HepG2 (cell line): ENCODE results near the gene JPH4. TPM values are rescaled to one million over a fixed set of nuclear protein-coding genes. Genes with fewer than 3 reads are reported as not detected.

Source experiments
- LCORL ChIP-seq, 2 experiments: fragments of 450-650 bp in 1 of 2; sonication (generic) in 1 of 2; formaldehyde crosslinking in 1 of 2; IDR thresholded peaks; 2 replicates each; pipeline versions ENCODE4 v1.5.0 to v1.6.1; 2017 to 2020; ENCODE audit warnings: antibody characterized with exemption in 1 of 2, missing genetic modification reagents in 1 of 2
- MAZ ChIP-seq, 2 experiments: sonication (generic) in 1 of 2; formaldehyde crosslinking in 1 of 2; IDR thresholded peaks; 2 replicates each; pipeline versions ENCODE4 v1.5.0 to v1.6.1; 2012 to 2020; ENCODE audit warnings: low read depth in 2 of 2, mild to moderate bottlenecking in 2 of 2, borderline replicate concordance in 1 of 2, improper control_type of control experiment in 1 of 2, low read length in 1 of 2, missing genetic modification reagents in 1 of 2, moderate library complexity in 1 of 2
- MED1 ChIP-seq: sonication (generic); formaldehyde crosslinking; IDR thresholded peaks from 2 replicates; pipeline ENCODE4 v1.4.0; 2020; ENCODE audit warnings: missing genetic modification reagents
- MLLT10 ChIP-seq: sonication (generic); formaldehyde crosslinking; IDR thresholded peaks from 2 replicates; pipeline ENCODE4 v1.4.0; 2020; ENCODE audit warnings: missing genetic modification reagents
- NR2F2 ChIP-seq: IDR thresholded peaks from 2 replicates; pipeline ENCODE4 v1.6.1; 2012; ENCODE audit warnings: low read depth, inconsistent platforms, borderline replicate concordance
- PAX8 ChIP-seq: sonication (generic); formaldehyde crosslinking; IDR thresholded peaks from 2 replicates; pipeline ENCODE4 v1.8.0; 2022; ENCODE audit warnings: mild to moderate bottlenecking, missing genetic modification reagents, borderline replicate concordance
- RARG ChIP-seq: sonication (generic); formaldehyde crosslinking; IDR thresholded peaks from 2 replicates; pipeline ENCODE4 v1.4.0; 2020; ENCODE audit warnings: low read depth, mild to moderate bottlenecking, missing genetic modification reagents
- SNAPC2 ChIP-seq: sonication (generic); formaldehyde crosslinking; IDR thresholded peaks from 2 replicates; pipeline ENCODE4 v1.8.1; 2022; ENCODE audit warnings: mild to moderate bottlenecking, missing genetic modification reagents
- SOX13 ChIP-seq, 3 experiments: fragments of 450-650 bp in 1 of 3; sonication (generic) in 1 of 3; formaldehyde crosslinking in 1 of 3; IDR thresholded peaks in 2 of 3; conservative IDR thresholded peaks in 1 of 3; 2 replicates each; pipeline versions ENCODE4 v1.5.0 to v1.6.1; 2016 to 2020; ENCODE audit warnings: antibody characterized with exemption in 1 of 3, mild to moderate bottlenecking in 1 of 3, missing compliant biosample characterization in 1 of 3, missing genetic modification reagents in 1 of 3, moderate library complexity in 1 of 3
- SOX5 ChIP-seq: IDR thresholded peaks from 2 replicates; pipeline ENCODE4 v1.6.1; 2016; ENCODE audit warnings: borderline replicate concordance
- SP1 ChIP-seq, 2 experiments: fragments of 450-650 bp in 1 of 2; sonication (generic) in 1 of 2; formaldehyde crosslinking in 1 of 2; IDR thresholded peaks; 2 replicates each; pipeline versions ENCODE4 v1.4.0 to v1.6.1; 2016 to 2020; ENCODE audit warnings: missing genetic modification reagents in 1 of 2
- SRF ChIP-seq: IDR thresholded peaks from 2 replicates; pipeline ENCODE4 v1.6.1; 2011; ENCODE audit warnings: mild to moderate bottlenecking, low read depth, low read length, moderate library complexity
- TCF12 ChIP-seq, 2 experiments: fragments of 450-650 bp in 1 of 2; sonication (generic) in 1 of 2; formaldehyde crosslinking in 1 of 2; IDR thresholded peaks; 2 replicates each; pipeline versions ENCODE4 v1.6.1 to v1.8.0; 2017 to 2022; ENCODE audit warnings: antibody characterized with exemption in 1 of 2, mild to moderate bottlenecking in 1 of 2, missing genetic modification reagents in 1 of 2, moderate library complexity in 1 of 2
- ZNF24 ChIP-seq: fragments of 450-650 bp; IDR thresholded peaks from 2 replicates; pipeline ENCODE4 v1.6.1; 2017; ENCODE audit warnings: antibody characterized with exemption, mild to moderate bottlenecking
- ZNF256 ChIP-seq: sonication (generic); formaldehyde crosslinking; conservative IDR thresholded peaks from 2 replicates; pipeline ENCODE4 v1.4.0; 2020; ENCODE audit warnings: missing genetic modification reagents
- ZNF260 ChIP-seq: sonication (generic); formaldehyde crosslinking; IDR thresholded peaks from 2 replicates; pipeline ENCODE4 v1.4.0; 2020; ENCODE audit warnings: missing genetic modification reagents, low read depth, mild to moderate bottlenecking, borderline replicate concordance
- ZNF44 ChIP-seq: sonication (generic); formaldehyde crosslinking; IDR thresholded peaks from 2 replicates; pipeline ENCODE4 v1.5.1; 2020; ENCODE audit warnings: mild to moderate bottlenecking, missing genetic modification reagents
- ZNF446 ChIP-seq: sonication (generic); formaldehyde crosslinking; IDR thresholded peaks from 2 replicates; pipeline ENCODE4 v1.5.0; 2020; ENCODE audit warnings: mild to moderate bottlenecking, missing genetic modification reagents
- ZNF577 ChIP-seq: sonication (generic); formaldehyde crosslinking; IDR thresholded peaks from 2 replicates; pipeline ENCODE4 v1.4.0; 2020; ENCODE audit warnings: mild to moderate bottlenecking, low read depth, missing genetic modification reagents, borderline replicate concordance
- polyA plus RNA-seq, 8 experiments: library from polyadenylated mRNA; depleted of rRNA in 3 of 8; stranded (reverse) in 7 of 8; unstranded in 1 of 8; fragments of >200 nt; fragmentation: Illumina TruSeq in 4 of 8; extraction: Trizol in 4 of 8; gene quantifications; 2 replicates each; pipeline versions ENCODE4 v1.2.1 to v1.2.3, GENCODE V29; 2011 to 2016; ENCODE audit warnings: low read depth in 4 of 8, missing spikeins in 1 of 8, mixed read lengths in 1 of 8; ENCODE audit not compliant: insufficient read depth in 1 of 8
- total RNA-seq, 5 experiments: library from RNA; depleted of rRNA; stranded (reverse); fragments of >200 nt; fragmentation: Illumina TruSeq; extraction: Trizol; gene quantifications; 2 replicates each; pipeline ENCODE4 v1.2.3, GENCODE V29; 2016; ENCODE audit warnings: low read depth in 1 of 5
- TF ChIP-seq, protein P1 (sequence below): sonication (generic); formaldehyde crosslinking; IDR thresholded peaks from 2 replicates; pipeline ENCODE4 v1.4.0; 2020; ENCODE audit warnings: missing genetic modification reagents
- TF ChIP-seq, protein P2 (sequence below): sonication (generic); formaldehyde crosslinking; conservative IDR thresholded peaks from 2 replicates; pipeline ENCODE4 v1.4.0; 2020; ENCODE audit warnings: missing genetic modification reagents
- TF ChIP-seq, protein P3 (sequence below): sonication (generic); formaldehyde crosslinking; IDR thresholded peaks from 2 replicates; pipeline ENCODE4 v1.9.0; 2021; ENCODE audit warnings: missing genetic modification reagents, borderline replicate concordance

Gene JPH4
- total and polyA plus RNA-seq, 2 of the 13 experiments (the other 11 are each of a cell fraction or from before 2014, with no cell fraction given), result 0.08 to 0.22 TPM

DNA sequence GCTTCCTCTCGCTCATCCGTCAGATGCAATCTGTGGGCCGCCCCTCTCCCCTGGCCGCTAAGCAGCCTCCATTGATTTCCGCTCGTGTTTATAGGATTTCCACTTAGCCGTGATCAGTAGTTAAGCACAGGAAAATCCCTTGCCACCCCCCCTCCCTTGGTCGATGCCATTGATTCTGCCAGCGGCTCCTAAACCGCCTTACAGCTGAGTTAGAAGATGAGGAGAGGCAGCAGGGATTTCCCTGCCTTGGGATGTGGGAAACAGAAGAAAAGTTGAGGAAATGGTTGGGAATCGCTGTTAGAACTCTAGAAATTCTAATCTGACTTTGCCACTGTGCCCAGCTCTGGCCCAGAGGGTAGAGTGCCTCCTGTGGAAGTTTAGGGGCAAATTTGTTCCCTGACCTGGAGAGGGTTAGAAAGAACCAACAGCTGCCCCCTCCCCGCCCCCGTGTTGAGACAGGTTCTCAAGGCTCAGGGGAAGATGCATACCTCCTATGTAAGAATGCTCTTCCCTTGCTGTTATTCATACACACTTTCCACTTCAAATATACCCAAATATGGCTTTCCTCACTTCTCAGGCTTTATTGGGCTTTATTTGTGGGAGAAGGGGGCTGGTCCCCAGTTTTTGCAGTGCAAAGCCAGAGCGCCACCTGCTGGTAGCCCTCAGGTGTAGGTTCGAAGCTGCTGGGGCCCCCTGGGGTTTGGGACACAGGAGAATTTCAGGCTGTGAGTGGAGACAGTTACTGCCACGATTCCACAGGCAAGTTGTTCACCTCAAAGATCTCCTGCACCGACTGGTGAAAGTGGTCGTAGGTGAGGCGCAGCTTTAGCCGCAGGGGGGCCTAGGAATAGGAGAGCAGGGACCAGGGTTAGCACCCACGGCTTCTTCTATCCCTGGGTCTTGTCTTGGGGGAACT is 19.3 kb downstream of the JPH4 start (continued):
- TF ChIP-seq, protein P1, sequence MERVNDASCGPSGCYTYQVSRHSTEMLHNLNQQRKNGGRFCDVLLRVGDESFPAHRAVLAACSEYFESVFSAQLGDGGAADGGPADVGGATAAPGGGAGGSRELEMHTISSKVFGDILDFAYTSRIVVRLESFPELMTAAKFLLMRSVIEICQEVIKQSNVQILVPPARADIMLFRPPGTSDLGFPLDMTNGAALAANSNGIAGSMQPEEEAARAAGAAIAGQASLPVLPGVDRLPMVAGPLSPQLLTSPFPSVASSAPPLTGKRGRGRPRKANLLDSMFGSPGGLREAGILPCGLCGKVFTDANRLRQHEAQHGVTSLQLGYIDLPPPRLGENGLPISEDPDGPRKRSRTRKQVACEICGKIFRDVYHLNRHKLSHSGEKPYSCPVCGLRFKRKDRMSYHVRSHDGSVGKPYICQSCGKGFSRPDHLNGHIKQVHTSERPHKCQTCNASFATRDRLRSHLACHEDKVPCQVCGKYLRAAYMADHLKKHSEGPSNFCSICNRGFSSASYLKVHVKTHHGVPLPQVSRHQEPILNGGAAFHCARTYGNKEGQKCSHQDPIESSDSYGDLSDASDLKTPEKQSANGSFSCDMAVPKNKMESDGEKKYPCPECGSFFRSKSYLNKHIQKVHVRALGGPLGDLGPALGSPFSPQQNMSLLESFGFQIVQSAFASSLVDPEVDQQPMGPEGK, result peak; percentile 90
- TF ChIP-seq PAX8 (CRISPR knock-in tag) (no peak), NR2F2 (no peak), LCORL (IDR thresholded peaks at IDR 0.05) (no peak), LCORL (CRISPR knock-in tag; IDR thresholded peaks at IDR 0.05) (peak; percentile 47; the same call in 1 of the 2 replicates), SP1 (IDR thresholded peaks at IDR 0.05) (no peak), SP1 (CRISPR knock-in tag; IDR thresholded peaks at IDR 0.05) (no peak), ZNF260 (CRISPR knock-in tag) (no peak), ZNF256 (CRISPR knock-in tag) (no peak), SNAPC2 (CRISPR knock-in tag) (no peak), MAZ (IDR thresholded peaks at IDR 0.05; ENCODE audit: borderline replicate concordance, low read depth, low read length) (no peak), MAZ (CRISPR knock-in tag; IDR thresholded peaks at IDR 0.05; ENCODE audit: low read depth) (0 out of 2 replicates have a peak, but pooled peaks have one; percentile 36), SOX5 (CRISPR knock-in tag) (no peak), ZNF24 (no peak), SOX13 (IDR thresholded peaks at IDR 0.05) (no peak), SOX13 (CRISPR knock-in tag; conservative IDR thresholded peaks at IDR 0.05 in 1 of 2, IDR thresholded peaks at IDR 0.05 in 1 of 2) (no peak), RARG (no peak), ZNF446 (CRISPR knock-in tag) (no peak), SRF (peak; percentile 75), MED1 (CRISPR knock-in tag) (0 out of 2 replicates have a peak, but pooled peaks have one; percentile 23), ZNF577 (no peak), MLLT10 (CRISPR knock-in tag) (no peak), TCF12 (IDR thresholded peaks at IDR 0.05) (no peak), TCF12 (CRISPR knock-in tag; IDR thresholded peaks at IDR 0.05) (0 out of 2 replicates have a peak, but pooled peaks have one; percentile 59), ZNF44 (CRISPR knock-in tag) (peak; percentile 18)
- TF ChIP-seq, protein P2, sequence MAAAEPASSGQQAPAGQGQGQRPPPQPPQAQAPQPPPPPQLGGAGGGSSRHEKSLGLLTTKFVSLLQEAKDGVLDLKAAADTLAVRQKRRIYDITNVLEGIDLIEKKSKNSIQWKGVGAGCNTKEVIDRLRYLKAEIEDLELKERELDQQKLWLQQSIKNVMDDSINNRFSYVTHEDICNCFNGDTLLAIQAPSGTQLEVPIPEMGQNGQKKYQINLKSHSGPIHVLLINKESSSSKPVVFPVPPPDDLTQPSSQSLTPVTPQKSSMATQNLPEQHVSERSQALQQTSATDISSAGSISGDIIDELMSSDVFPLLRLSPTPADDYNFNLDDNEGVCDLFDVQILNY (CRISPR knock-in tag), result no peak
- TF ChIP-seq, protein P3, sequence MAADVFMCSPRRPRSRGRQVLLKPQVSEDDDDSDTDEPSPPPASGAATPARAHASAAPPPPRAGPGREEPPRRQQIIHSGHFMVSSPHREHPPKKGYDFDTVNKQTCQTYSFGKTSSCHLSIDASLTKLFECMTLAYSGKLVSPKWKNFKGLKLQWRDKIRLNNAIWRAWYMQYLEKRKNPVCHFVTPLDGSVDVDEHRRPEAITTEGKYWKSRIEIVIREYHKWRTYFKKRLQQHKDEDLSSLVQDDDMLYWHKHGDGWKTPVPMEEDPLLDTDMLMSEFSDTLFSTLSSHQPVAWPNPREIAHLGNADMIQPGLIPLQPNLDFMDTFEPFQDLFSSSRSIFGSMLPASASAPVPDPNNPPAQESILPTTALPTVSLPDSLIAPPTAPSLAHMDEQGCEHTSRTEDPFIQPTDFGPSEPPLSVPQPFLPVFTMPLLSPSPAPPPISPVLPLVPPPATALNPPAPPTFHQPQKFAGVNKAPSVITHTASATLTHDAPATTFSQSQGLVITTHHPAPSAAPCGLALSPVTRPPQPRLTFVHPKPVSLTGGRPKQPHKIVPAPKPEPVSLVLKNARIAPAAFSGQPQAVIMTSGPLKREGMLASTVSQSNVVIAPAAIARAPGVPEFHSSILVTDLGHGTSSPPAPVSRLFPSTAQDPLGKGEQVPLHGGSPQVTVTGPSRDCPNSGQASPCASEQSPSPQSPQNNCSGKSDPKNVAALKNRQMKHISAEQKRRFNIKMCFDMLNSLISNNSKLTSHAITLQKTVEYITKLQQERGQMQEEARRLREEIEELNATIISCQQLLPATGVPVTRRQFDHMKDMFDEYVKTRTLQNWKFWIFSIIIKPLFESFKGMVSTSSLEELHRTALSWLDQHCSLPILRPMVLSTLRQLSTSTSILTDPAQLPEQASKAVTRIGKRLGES, result no peak
